ENCODE data around the gene SHISA9.
A peak's percentile ranks its signal among the peaks of the same experiment; 100 is the strongest.

Gene SHISA9

DNA sequence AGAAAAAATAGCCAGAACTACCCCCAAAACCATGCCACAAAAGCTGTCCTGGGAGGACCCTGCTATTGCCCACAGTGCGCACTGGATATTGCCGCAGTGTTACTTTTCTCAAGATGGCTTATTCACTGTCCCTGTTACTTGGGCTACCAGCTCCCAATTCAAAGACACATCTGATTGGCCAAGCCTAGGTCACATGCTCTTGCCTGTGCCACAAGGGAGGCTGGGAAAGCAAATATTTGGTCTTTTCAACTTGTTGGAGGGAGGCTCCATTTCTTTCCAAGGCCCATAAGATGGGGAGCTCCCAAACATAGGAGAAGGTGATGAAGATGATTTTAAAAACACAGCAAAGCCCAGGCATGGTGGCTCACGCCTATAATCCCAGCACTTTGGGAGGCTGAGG is 257.0 kb downstream of the SHISA9 start:
- TF ChIP-seq, protein P1, sequence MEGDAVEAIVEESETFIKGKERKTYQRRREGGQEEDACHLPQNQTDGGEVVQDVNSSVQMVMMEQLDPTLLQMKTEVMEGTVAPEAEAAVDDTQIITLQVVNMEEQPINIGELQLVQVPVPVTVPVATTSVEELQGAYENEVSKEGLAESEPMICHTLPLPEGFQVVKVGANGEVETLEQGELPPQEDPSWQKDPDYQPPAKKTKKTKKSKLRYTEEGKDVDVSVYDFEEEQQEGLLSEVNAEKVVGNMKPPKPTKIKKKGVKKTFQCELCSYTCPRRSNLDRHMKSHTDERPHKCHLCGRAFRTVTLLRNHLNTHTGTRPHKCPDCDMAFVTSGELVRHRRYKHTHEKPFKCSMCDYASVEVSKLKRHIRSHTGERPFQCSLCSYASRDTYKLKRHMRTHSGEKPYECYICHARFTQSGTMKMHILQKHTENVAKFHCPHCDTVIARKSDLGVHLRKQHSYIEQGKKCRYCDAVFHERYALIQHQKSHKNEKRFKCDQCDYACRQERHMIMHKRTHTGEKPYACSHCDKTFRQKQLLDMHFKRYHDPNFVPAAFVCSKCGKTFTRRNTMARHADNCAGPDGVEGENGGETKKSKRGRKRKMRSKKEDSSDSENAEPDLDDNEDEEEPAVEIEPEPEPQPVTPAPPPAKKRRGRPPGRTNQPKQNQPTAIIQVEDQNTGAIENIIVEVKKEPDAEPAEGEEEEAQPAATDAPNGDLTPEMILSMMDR (IDR thresholded peaks at IDR 0.05; ENCODE audit: insufficient read depth, low read depth, low read length, missing control alignments): no peak
- H3K4me3 ChIP-seq (ENCODE audit: low read length): no peak overlapping the region
- DNase-seq (ENCODE audit: low read depth): no peak

DNA sequence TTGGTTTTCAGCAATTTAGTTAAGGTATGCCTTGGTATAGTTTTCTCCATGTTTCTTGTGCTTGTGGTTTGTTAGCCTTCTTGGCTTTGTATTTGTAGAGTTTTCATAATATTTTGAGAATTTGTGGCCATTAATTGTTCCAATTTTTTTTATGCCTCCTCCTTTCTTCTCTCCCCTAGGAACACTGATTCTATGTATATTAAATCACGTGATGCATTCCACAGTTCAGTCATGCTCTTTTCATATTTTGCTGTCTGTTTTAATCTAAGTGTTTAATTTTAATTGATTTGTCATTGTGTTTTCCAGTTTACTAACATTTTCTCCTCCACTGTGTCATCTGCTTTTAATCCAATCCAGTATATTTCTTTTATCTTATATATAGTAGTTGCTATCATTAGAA is 263.6 kb downstream of the SHISA9 start:
- TF ChIP-seq, protein P1 (IDR thresholded peaks at IDR 0.05; ENCODE audit: insufficient read depth, low read depth, low read length, missing control alignments): no peak
- no peak for DNase-seq (ENCODE audit: low read depth)
- no peak overlapping the region for H3K4me3 ChIP-seq (ENCODE audit: low read length)

DNA sequence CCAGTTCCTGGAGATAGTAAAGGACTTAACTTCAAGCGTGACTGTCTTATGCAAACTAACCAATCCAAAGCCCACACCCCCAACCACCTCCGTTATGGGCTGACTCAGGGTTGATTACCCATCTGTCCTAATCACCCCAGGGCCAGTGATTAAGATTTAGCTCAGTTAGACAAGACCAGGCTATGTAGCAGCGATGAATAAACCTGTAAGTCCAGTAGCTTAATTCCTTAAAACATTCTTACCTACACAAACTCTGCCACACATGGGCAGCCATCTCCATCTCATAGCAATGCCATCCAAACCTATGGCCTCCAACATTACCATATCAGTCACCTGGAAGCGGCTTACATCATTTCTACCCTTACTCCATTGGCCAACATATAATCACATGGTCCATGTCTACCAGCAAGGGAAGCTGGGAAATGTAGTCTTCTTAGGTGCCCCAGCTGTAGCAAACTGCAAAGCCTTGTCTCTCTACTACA is 266.7 kb downstream of the SHISA9 start:
- DNase-seq (ENCODE audit: low read depth): peak; percentile 95
- TF ChIP-seq, protein P1 (IDR thresholded peaks at IDR 0.05; ENCODE audit: insufficient read depth, low read depth, low read length, missing control alignments): no peak
- no peak overlapping the region for H3K4me3 ChIP-seq (ENCODE audit: low read length)

DNA sequence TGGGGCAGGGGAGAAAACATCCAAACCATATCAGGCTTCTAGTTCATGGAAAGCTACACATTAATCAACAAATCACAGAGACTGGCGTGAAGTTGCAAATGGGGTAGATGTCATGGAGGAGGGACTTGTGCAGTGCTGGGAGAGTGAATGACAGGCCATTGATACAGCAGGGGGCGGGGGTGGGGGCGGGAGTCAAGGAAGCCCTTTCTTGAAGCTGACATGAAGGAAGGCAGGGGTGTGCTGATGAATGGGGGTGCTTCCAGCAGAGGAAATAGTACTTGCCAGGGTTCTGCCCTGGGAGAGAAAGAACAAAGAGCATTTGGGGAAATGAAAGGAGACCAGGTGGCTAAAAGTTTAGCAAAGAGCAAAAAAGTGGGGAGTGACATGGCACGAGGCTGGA is 269.9 kb downstream of the SHISA9 start:
- TF ChIP-seq, protein P1 (IDR thresholded peaks at IDR 0.05; ENCODE audit: insufficient read depth, low read depth, low read length, missing control alignments): no peak

DNA sequence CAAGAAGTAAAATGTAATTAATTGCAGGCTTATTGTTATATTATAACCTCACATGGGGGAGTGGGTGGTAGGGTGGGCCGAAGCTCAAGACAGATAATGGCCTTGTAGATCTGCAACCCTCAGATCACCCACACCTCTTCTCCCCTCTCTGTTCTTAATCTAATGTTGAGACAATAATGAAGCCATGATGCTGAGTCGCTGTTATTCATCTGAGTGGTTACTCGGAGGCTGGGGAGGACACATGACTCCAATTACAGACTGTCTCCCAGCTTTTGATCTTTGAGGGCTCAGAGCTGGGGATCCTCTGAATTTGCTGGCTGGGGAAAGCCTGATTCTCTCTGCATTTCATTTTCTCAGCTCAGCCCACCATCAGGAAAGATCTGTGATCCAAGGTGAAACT is 275.3 kb downstream of the SHISA9 start:
- no peak overlapping the region for H3K4me3 ChIP-seq (ENCODE audit: low read length)
- DNase-seq (ENCODE audit: low read depth): peak; percentile 36
- TF ChIP-seq, protein P1 (IDR thresholded peaks at IDR 0.05; ENCODE audit: insufficient read depth, low read depth, low read length, missing control alignments): no peak

More for the DNA sequence above, 269.9 kb downstream of the SHISA9 start:
- no peak for DNase-seq (ENCODE audit: low read depth)
- H3K4me3 ChIP-seq (ENCODE audit: low read length): no peak overlapping the region

DNA sequence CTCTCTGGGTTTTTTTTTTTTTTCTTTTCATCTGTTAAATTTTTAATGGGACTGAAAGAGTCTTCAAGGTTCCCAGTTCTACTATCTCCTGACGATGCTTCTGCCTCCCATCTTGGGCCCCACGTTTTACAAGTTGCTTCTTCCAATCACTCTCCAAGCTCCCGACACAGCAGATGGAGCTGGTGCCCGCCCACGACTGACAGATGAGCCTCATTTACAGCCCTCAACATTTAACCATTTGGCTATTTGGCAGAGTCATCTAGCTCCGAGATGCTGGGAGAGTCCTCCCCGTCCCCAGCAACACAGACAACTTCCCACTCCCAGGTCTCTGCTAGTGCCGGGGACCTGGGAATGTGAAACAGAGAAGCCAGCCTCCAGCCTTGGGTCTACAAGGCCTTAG is 276.9 kb downstream of the SHISA9 start:
- no peak overlapping the region for H3K4me3 ChIP-seq (ENCODE audit: low read length)
- TF ChIP-seq, protein P1 (IDR thresholded peaks at IDR 0.05; ENCODE audit: insufficient read depth, low read depth, low read length, missing control alignments): no peak
- no peak for DNase-seq (ENCODE audit: low read depth)

DNA sequence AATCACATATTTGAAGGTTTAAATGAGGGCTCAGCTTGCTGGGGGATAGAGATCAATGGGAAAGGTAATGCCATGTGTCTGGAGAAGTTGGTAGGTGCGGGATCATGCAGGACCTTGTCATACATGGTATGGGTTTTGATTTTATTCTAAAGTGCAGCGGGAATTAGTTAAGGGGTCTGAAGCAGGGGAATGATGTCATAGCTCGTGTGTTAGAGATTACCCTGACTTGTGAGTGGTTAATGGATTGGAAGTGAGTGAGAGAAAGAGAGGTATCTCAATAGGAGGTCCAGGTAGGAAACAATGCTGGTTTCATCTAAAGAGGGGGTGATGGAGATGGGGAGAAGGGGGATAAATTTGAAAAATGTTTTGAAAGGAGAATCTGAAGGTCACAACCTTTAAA is 280.0 kb downstream of the SHISA9 start:
- no peak overlapping the region for H3K4me3 ChIP-seq (ENCODE audit: low read length)
- no peak for DNase-seq (ENCODE audit: low read depth)
- TF ChIP-seq, protein P1 (IDR thresholded peaks at IDR 0.05; ENCODE audit: insufficient read depth, low read depth, low read length, missing control alignments): no peak

All from epithelial cell of esophagus (primary cell).